HEK293 (cell line): ENCODE measurements around the gene PHLPP2.

Experiments used
- CTCF ChIA-PET: fragments of 350-600 bp; formaldehyde crosslinking; extraction: SDS; loops from one replicate; lab custom pipeline; 2021; ENCODE audit warnings: antibody characterized with exemption; lab: Yijun Ruan, JAX
- POLR2A ChIA-PET: fragments of 300-600 bp; formaldehyde crosslinking; extraction: SDS; loops from one replicate; lab custom pipeline; 2020; ENCODE audit warnings: antibody characterized with exemption, inconsistent platforms; lab: Yijun Ruan, JAX
- H3K27ac ChIP-seq: fragments of 200-500 bp; sonication (Bioruptor generic); 2 replicates; pipeline ENCODE4 v1.5.1; 2014; ENCODE audit warnings: low read depth, low read length, control low read depth, inconsistent platforms; ENCODE audit errors: extremely low read depth
- H3K36me3 ChIP-seq, 2 experiments: fragments of 200-500 bp in 1 of 2; sonication (Bioruptor generic) in 1 of 2; 1 replicate in 1 of 2; 2 replicates in 1 of 2; pipeline ENCODE4 v1.5.1; 2014 to 2017; ENCODE audit warnings: inconsistent platforms in 2 of 2, low read length in 2 of 2; ENCODE audit not compliant: control insufficient read depth in 2 of 2, insufficient read depth in 1 of 2
- H3K4me1 ChIP-seq: fragments of 200-500 bp; sonication (Bioruptor generic); 2 replicates; pipeline ENCODE4 v1.5.1; 2014; ENCODE audit warnings: mild to moderate bottlenecking, low read length, inconsistent platforms; ENCODE audit not compliant: control insufficient read depth, insufficient read depth
- H3K4me3 ChIP-seq: 2 replicates; pipeline ENCODE4 v1.5.1; 2011; ENCODE audit warnings: low read depth, mild to moderate bottlenecking, control low read depth, low read length, moderate library complexity
- H3K9me3 ChIP-seq: fragments of 200-500 bp; sonication (Bioruptor generic); 2 replicates; pipeline ENCODE4 v1.5.1; 2014; ENCODE audit warnings: low read depth, low read length, inconsistent platforms; ENCODE audit not compliant: control insufficient read depth, insufficient read depth
- GFI1B ChIP-seq: fragments of 450-650 bp; formaldehyde crosslinking; IDR thresholded peaks from 2 replicates; pipeline ENCODE4 v1.5.1; 2016; ENCODE audit warnings: missing biosample characterization, missing genetic modification characterization
- GLI2 ChIP-seq: fragments of 450-650 bp; formaldehyde crosslinking; IDR thresholded peaks from 2 replicates; pipeline ENCODE4; 2017; ENCODE audit warnings: missing biosample characterization, missing genetic modification characterization, low read depth, borderline replicate concordance
- GLI4 ChIP-seq: fragments of 450-650 bp; formaldehyde crosslinking; IDR thresholded peaks from 2 replicates; pipeline ENCODE4 v1.5.1; 2016; ENCODE audit warnings: missing biosample characterization, missing genetic modification characterization
- GLIS1 ChIP-seq: fragments of 450-650 bp; formaldehyde crosslinking; IDR thresholded peaks from 2 replicates; pipeline ENCODE4 v1.5.1; 2016; ENCODE audit warnings: missing biosample characterization, missing genetic modification characterization
- GLIS2 ChIP-seq: fragments of 450-650 bp; formaldehyde crosslinking; IDR thresholded peaks from 2 replicates; pipeline ENCODE4 v1.5.1; 2016; ENCODE audit warnings: missing biosample characterization, missing genetic modification characterization
- ZBTB20 ChIP-seq: fragments of 450-650 bp; formaldehyde crosslinking; IDR thresholded peaks from 2 replicates; pipeline ENCODE4 v1.5.1; 2016; ENCODE audit warnings: missing biosample characterization, missing genetic modification characterization
- ZBTB48 ChIP-seq: fragments of 450-650 bp; formaldehyde crosslinking; IDR thresholded peaks from 2 replicates; pipeline ENCODE4 v1.5.1; 2016; ENCODE audit warnings: missing biosample characterization, missing genetic modification characterization
- ZIC2 ChIP-seq: fragments of 450-650 bp; formaldehyde crosslinking; IDR thresholded peaks from 2 replicates; pipeline ENCODE4 v1.5.1; 2016; ENCODE audit warnings: missing biosample characterization, missing genetic modification characterization
- ZNF112 ChIP-seq: fragments of 450-650 bp; formaldehyde crosslinking; IDR thresholded peaks from 2 replicates; pipeline ENCODE4 v1.5.0; 2017; ENCODE audit warnings: missing biosample characterization, missing genetic modification characterization
- ZNF140 ChIP-seq: fragments of 450-650 bp; formaldehyde crosslinking; IDR thresholded peaks from 2 replicates; pipeline ENCODE4 v1.5.1; 2016; ENCODE audit warnings: missing biosample characterization, missing genetic modification characterization
- ZNF175 ChIP-seq: fragments of 450-650 bp; formaldehyde crosslinking; IDR thresholded peaks from 2 replicates; pipeline ENCODE4 v1.5.1; 2016; ENCODE audit warnings: missing biosample characterization, missing genetic modification characterization
- ZNF223 ChIP-seq: fragments of 450-650 bp; formaldehyde crosslinking; IDR thresholded peaks from 2 replicates; pipeline ENCODE4 v1.5.1; 2016; ENCODE audit warnings: missing biosample characterization, missing genetic modification characterization
- ZNF292 ChIP-seq: fragments of 450-650 bp; formaldehyde crosslinking; IDR thresholded peaks from 2 replicates; pipeline ENCODE4 v1.5.1; 2016; ENCODE audit warnings: low read depth, missing biosample characterization, missing genetic modification characterization, borderline replicate concordance
- ZNF302 ChIP-seq: fragments of 450-650 bp; formaldehyde crosslinking; IDR thresholded peaks from 2 replicates; pipeline ENCODE4 v1.5.1; 2016; ENCODE audit warnings: missing biosample characterization, missing genetic modification characterization, low read depth
- ZNF324 ChIP-seq: fragments of 450-650 bp; formaldehyde crosslinking; IDR thresholded peaks from 2 replicates; pipeline ENCODE4 v1.5.1; 2016; ENCODE audit warnings: missing biosample characterization, missing genetic modification characterization
- ZNF335 ChIP-seq: fragments of 450-650 bp; formaldehyde crosslinking; conservative IDR thresholded peaks from 2 replicates; pipeline ENCODE4 v1.5.1; 2016; ENCODE audit warnings: missing biosample characterization, missing genetic modification characterization
- ZNF558 ChIP-seq: fragments of 450-650 bp; formaldehyde crosslinking; IDR thresholded peaks from 2 replicates; pipeline ENCODE4 v1.5.1; 2016; ENCODE audit warnings: missing biosample characterization, missing genetic modification characterization
- ZNF561 ChIP-seq: fragments of 450-650 bp; IDR thresholded peaks from 2 replicates; pipeline ENCODE4 v1.5.1; 2018; ENCODE audit warnings: missing biosample characterization, missing genetic modification characterization, borderline replicate concordance
- ZNF571 ChIP-seq: fragments of 450-650 bp; formaldehyde crosslinking; IDR thresholded peaks from 2 replicates; pipeline ENCODE4 v1.5.0; 2017; ENCODE audit warnings: missing biosample characterization, missing genetic modification characterization
- ZNF623 ChIP-seq: fragments of 450-650 bp; formaldehyde crosslinking; IDR thresholded peaks from 2 replicates; pipeline ENCODE4 v1.5.1; 2016; ENCODE audit warnings: missing biosample characterization, missing genetic modification characterization
- ZNF654 ChIP-seq: fragments of 450-650 bp; formaldehyde crosslinking; IDR thresholded peaks from 2 replicates; pipeline ENCODE4 v1.5.1; 2016; ENCODE audit warnings: low read depth, missing biosample characterization, missing genetic modification characterization
- ZNF660 ChIP-seq: fragments of 450-650 bp; IDR thresholded peaks from 2 replicates; pipeline ENCODE4 v1.5.1; 2018; ENCODE audit warnings: missing biosample characterization, mild to moderate bottlenecking, missing genetic modification characterization
- ZNF664 ChIP-seq: fragments of 450-650 bp; formaldehyde crosslinking; IDR thresholded peaks from 2 replicates; pipeline ENCODE4 v1.5.1; 2016; ENCODE audit warnings: missing biosample characterization, missing genetic modification characterization
- ZNF670 ChIP-seq: fragments of 450-650 bp; formaldehyde crosslinking; IDR thresholded peaks from 2 replicates; pipeline ENCODE4 v1.5.1; 2016; ENCODE audit warnings: missing biosample characterization, missing genetic modification characterization, low read depth
- ZNF701 ChIP-seq: fragments of 450-650 bp; formaldehyde crosslinking; IDR thresholded peaks from 2 replicates; pipeline ENCODE4 v1.5.1; 2016; ENCODE audit warnings: missing biosample characterization, missing genetic modification characterization
- ZNF76 ChIP-seq: fragments of 450-650 bp; formaldehyde crosslinking; IDR thresholded peaks from 2 replicates; pipeline ENCODE4; 2016; ENCODE audit warnings: low read depth, missing biosample characterization, missing genetic modification characterization, borderline replicate concordance
- ZSCAN16 ChIP-seq: fragments of 450-650 bp; formaldehyde crosslinking; IDR thresholded peaks from 2 replicates; pipeline ENCODE4 v1.5.1; 2016; ENCODE audit warnings: missing biosample characterization, missing genetic modification characterization
- ZXDB ChIP-seq: fragments of 450-650 bp; formaldehyde crosslinking; IDR thresholded peaks from 2 replicates; pipeline ENCODE4 v1.5.1; 2016; ENCODE audit warnings: missing biosample characterization, missing genetic modification characterization
- TF ChIP-seq, protein P1 (sequence below): fragments of 450-650 bp; formaldehyde crosslinking; IDR thresholded peaks from 2 replicates; pipeline ENCODE4 v1.5.1; 2017; ENCODE audit warnings: missing biosample characterization, missing genetic modification characterization
- TF ChIP-seq, protein P2 (sequence below): fragments of 450-650 bp; formaldehyde crosslinking; IDR thresholded peaks from 2 replicates; pipeline ENCODE4 v1.5.1; 2016; ENCODE audit warnings: missing biosample characterization, missing genetic modification characterization
- TF ChIP-seq, protein P3 (sequence below): fragments of 450-650 bp; IDR thresholded peaks from 2 replicates; pipeline ENCODE4 v1.5.1; 2018; ENCODE audit warnings: missing biosample characterization, missing genetic modification characterization
- TF ChIP-seq, protein P4 (sequence below): fragments of 450-650 bp; formaldehyde crosslinking; IDR thresholded peaks from 2 replicates; pipeline ENCODE4 v1.5.1; 2016; ENCODE audit warnings: missing biosample characterization, missing genetic modification characterization

PHLPP2 gene

DNA sequence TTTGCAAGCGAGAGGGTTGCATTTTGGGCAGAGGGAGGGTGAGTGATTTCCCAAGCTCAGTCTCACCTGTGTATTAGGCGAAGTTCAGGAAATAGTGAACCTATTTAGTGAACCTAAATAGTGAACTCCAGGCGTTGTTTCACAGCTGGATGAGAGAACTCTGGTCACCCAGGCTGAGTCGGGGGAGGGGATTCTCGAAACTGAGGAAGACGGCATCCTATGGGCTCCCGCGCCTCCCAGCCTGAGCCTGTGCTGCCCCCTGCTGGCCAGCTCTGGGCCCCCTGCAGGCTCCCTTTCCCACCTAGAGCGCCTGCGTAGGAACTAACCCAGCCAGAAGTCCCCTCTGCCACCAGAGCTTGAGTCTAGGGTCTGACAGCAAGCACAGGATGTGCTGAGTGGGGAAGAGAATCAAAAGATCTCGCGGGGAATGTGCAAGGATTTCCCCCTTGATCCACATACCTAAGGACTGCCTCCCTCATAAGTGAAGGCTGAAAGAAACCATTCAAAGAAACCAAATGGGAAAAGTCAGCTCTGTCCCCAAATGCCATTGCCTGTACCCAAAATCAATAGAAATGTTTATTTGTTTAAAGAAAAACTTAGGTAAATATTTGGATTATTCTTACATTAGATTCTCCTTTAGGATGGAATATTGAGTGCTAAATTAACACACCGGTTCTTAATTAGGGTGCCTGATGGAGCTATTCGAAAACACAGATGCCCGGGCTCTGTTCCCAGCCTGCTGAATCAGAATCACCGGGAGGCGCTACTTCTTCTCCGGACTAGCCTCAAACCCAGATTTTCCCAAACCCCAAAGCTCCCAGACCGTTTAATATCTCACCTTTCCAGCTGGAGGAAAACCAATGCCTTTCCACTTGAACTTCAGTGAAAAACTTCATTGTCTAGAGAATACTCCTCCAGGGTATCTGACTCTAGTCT, 113.3 kb downstream of the PHLPP2 start:
- POLR2A ChIA-PET: interaction anchor here (1.5 kb wide), 1 partner anchor 17 kb away, joined by 4 read pairs; no protein-coding TSS in a partner anchor
- CTCF ChIA-PET: interaction anchor here (0.6 to 4.4 kb wide), 54 partner anchors 9 to 808 kb away, joined by 3 to 48 read pairs (median 6); partner anchors contain the start of genes CHST4 and TAT
- H3K9me3 ChIP-seq: no peaks in the 10 kb centered on the region
- H3K4me3 ChIP-seq: no peak overlapping the region
- no peak overlapping the region for H3K27ac ChIP-seq
- H3K36me3 ChIP-seq: no peaks in the 10 kb centered on the region
- no peaks in the 10 kb centered on the region for H3K4me1 ChIP-seq
- TF ChIP-seq ZXDB (tag by site-specific recombination): no peak
- no peak for TF ChIP-seq ZNF175 (tag by site-specific recombination)
- 0 out of 2 replicates have a peak, but pooled peaks have one; percentile 47 for TF ChIP-seq ZNF660 (tag by site-specific recombination)
- TF ChIP-seq, protein P1, sequence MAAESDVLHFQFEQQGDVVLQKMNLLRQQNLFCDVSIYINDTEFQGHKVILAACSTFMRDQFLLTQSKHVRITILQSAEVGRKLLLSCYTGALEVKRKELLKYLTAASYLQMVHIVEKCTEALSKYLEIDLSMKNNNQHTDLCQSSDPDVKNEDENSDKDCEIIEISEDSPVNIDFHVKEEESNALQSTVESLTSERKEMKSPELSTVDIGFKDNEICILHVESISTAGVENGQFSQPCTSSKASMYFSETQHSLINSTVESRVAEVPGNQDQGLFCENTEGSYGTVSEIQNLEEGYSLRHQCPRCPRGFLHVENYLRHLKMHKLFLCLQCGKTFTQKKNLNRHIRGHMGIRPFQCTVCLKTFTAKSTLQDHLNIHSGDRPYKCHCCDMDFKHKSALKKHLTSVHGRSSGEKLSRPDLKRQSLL: peak; percentile 47; the same call in 1 of the 2 replicates
- peak; percentile 83 for TF ChIP-seq ZNF335
- peak; percentile 11; the same call in 1 of the 2 replicates for TF ChIP-seq ZNF561 (tag by site-specific recombination)
- TF ChIP-seq, protein P2, sequence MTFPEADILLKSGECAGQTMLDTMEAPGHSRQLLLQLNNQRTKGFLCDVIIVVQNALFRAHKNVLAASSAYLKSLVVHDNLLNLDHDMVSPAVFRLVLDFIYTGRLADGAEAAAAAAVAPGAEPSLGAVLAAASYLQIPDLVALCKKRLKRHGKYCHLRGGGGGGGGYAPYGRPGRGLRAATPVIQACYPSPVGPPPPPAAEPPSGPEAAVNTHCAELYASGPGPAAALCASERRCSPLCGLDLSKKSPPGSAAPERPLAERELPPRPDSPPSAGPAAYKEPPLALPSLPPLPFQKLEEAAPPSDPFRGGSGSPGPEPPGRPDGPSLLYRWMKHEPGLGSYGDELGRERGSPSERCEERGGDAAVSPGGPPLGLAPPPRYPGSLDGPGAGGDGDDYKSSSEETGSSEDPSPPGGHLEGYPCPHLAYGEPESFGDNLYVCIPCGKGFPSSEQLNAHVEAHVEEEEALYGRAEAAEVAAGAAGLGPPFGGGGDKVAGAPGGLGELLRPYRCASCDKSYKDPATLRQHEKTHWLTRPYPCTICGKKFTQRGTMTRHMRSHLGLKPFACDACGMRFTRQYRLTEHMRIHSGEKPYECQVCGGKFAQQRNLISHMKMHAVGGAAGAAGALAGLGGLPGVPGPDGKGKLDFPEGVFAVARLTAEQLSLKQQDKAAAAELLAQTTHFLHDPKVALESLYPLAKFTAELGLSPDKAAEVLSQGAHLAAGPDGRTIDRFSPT (tag by site-specific recombination): no peak
- peak; percentile 61; the same call in 1 of the 2 replicates for TF ChIP-seq GLIS1
- TF ChIP-seq, protein P3, sequence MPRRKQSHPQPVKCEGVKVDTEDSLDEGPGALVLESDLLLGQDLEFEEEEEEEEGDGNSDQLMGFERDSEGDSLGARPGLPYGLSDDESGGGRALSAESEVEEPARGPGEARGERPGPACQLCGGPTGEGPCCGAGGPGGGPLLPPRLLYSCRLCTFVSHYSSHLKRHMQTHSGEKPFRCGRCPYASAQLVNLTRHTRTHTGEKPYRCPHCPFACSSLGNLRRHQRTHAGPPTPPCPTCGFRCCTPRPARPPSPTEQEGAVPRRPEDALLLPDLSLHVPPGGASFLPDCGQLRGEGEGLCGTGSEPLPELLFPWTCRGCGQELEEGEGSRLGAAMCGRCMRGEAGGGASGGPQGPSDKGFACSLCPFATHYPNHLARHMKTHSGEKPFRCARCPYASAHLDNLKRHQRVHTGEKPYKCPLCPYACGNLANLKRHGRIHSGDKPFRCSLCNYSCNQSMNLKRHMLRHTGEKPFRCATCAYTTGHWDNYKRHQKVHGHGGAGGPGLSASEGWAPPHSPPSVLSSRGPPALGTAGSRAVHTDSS (tag by site-specific recombination): peak; percentile 30; the same call in 1 of the 2 replicates
- no peak for TF ChIP-seq GLI4 (tag by site-specific recombination)
- TF ChIP-seq GLIS2 (tag by site-specific recombination): peak; percentile 69; the same call in 1 of the 2 replicates
- TF ChIP-seq ZNF223: no peak
- TF ChIP-seq GLI2 (tag by site-specific recombination): no peak
- peak; percentile 56; the same call in 1 of the 2 replicates for TF ChIP-seq ZIC2 (tag by site-specific recombination)
- TF ChIP-seq ZNF701: no peak
- peak; percentile 98 for TF ChIP-seq ZBTB20
- no peak for TF ChIP-seq ZNF664 (tag by site-specific recombination)
- TF ChIP-seq ZNF292 (tag by site-specific recombination): no peak
- TF ChIP-seq ZNF140 (tag by site-specific recombination): no peak
- no peak for TF ChIP-seq ZNF76 (tag by site-specific recombination)
- TF ChIP-seq ZNF302 (tag by site-specific recombination): no peak
- TF ChIP-seq ZNF324 (tag by site-specific recombination): no peak
- TF ChIP-seq, protein P4, sequence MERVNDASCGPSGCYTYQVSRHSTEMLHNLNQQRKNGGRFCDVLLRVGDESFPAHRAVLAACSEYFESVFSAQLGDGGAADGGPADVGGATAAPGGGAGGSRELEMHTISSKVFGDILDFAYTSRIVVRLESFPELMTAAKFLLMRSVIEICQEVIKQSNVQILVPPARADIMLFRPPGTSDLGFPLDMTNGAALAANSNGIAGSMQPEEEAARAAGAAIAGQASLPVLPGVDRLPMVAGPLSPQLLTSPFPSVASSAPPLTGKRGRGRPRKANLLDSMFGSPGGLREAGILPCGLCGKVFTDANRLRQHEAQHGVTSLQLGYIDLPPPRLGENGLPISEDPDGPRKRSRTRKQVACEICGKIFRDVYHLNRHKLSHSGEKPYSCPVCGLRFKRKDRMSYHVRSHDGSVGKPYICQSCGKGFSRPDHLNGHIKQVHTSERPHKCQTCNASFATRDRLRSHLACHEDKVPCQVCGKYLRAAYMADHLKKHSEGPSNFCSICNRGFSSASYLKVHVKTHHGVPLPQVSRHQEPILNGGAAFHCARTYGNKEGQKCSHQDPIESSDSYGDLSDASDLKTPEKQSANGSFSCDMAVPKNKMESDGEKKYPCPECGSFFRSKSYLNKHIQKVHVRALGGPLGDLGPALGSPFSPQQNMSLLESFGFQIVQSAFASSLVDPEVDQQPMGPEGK (tag by site-specific recombination): 0 out of 2 replicates have a peak, but pooled peaks have one; percentile 20
- TF ChIP-seq ZSCAN16 (tag by site-specific recombination): no peak
- no peak for TF ChIP-seq ZNF571
- TF ChIP-seq ZBTB48 (tag by site-specific recombination): no peak
- no peak for TF ChIP-seq ZNF112 (tag by site-specific recombination)
- no peak for TF ChIP-seq ZNF623
- TF ChIP-seq GFI1B (tag by site-specific recombination): no peak
- no peak for TF ChIP-seq ZNF558 (tag by site-specific recombination)
- TF ChIP-seq ZNF654 (tag by site-specific recombination): peak; percentile 72
- no peak for TF ChIP-seq ZNF670
